HUES6 (cell line): ENCODE results near the gene CSNK1A1.

Source experiments
- H3K27ac ChIP-seq: 2 replicates; pipeline ENCODE4 v1.7.0; 2013; ENCODE audit warnings: low read depth, mild to moderate bottlenecking, low read length, inconsistent platforms
- H3K27me3 ChIP-seq: 2 replicates; pipeline ENCODE4 v1.6.1; 2013; ENCODE audit warnings: low read length; ENCODE audit not compliant: control insufficient read depth, insufficient read depth
- H3K36me3 ChIP-seq: 2 replicates; pipeline ENCODE4 v1.6.1; 2013; ENCODE audit warnings: low read length; ENCODE audit not compliant: control insufficient read depth, insufficient read depth
- H3K4me1 ChIP-seq: 2 replicates; pipeline ENCODE4 v1.6.1; 2013; ENCODE audit warnings: low read length; ENCODE audit not compliant: control insufficient read depth, insufficient read depth
- H3K4me3 ChIP-seq: 2 replicates; pipeline ENCODE4 v1.5.1; 2013; ENCODE audit warnings: low read depth, low read length
- H3K9ac ChIP-seq: one replicate; pipeline ENCODE4 v1.6.1; 2013; ENCODE audit warnings: mild to moderate bottlenecking, low read length
- H3K9me3 ChIP-seq: 2 replicates; pipeline ENCODE4 v1.6.1; 2013; ENCODE audit warnings: low read depth, low read length; ENCODE audit not compliant: control insufficient read depth, insufficient read depth

CSNK1A1 gene

GRCh38 chr5:149488645-149489306, 62.5 kb downstream of the CSNK1A1 start:
- no peaks in the 10 kb centered on the region for H3K9me3 ChIP-seq
- no peaks in the 10 kb centered on the region for H3K27me3 ChIP-seq
- no peak overlapping the region for H3K9ac ChIP-seq
- no peaks in the 10 kb centered on the region for H3K36me3 ChIP-seq
- H3K27ac ChIP-seq: no peak overlapping the region
- peaks cover 22% of the 10 kb centered on the region for H3K4me1 ChIP-seq
- H3K4me3 ChIP-seq: no peak overlapping the region

DNA sequence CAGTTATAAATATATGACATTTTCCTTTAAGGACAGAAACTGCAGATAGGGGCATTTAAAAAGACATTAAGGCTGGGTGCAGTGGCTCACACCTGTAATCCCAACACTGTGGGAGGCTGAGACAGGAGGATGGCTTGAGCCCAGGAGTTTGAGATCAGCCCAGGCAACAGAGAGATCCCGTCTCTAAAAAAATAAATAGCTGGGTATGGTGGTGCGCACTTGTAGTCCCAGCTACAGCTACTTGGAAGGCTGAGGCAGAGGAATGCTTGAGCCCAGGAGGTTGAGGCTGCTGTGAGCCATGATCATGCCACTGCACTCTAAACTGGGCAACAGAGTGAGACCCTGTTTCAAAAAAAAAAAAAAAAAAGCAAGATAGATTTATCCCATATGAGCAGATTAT, 63.6 kb downstream of the CSNK1A1 start:
- Histone ChIP-seq H3K27ac (no peak overlapping the region), H3K27me3 (no peaks in the 10 kb centered on the region), H3K4me1 (peaks cover 22% of the 10 kb centered on the region)

DNA sequence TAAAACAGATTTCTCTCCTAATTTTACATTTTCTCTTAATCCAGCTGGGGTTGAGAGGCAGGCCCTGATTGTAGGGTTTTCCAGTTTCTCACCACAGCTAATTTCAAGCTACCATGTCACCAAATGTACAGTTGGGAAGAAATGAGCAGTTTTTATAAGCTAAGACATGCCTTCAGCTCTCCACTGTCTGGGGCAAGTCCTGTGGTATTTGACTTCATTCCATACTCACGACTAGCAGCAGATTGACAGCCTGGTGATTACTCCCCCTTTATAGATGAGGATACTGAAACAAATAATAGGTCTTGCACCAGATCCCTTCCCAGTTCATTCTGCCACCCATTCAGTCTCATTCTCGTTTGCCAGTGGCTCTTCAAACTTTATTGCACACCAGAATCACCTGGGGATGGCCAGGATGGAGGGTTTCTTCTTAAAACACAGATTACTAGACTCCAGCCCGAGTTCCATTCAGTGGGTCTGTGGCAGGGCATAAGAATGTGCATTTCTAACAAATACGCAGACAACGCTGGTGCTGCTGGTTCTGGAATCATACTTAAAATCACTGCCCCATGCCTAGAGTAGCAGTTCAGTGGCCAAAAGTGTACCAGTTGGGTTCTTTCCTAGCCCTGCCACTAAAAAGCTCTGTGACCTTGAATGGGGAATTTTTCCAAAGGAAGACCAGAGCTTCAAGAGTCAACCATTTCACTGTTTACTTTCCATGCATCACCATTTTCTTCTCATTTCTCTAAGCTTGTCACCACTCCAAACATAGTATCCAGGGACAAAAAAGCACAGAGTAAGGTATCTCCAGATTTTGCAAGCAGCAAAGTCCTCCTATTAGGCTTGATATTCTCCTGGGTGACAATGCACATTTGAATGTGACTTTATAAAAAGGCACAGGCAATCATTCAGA, 64.3 kb downstream of the CSNK1A1 start:
- Histone ChIP-seq H3K27ac (no peak overlapping the region), H3K4me1 (peaks cover 22% of the 10 kb centered on the region), H3K9me3 (no peaks in the 10 kb centered on the region), H3K9ac (no peak overlapping the region), H3K4me3 (no peak overlapping the region), H3K36me3 (no peaks in the 10 kb centered on the region), H3K27me3 (no peaks in the 10 kb centered on the region)

More for the DNA sequence above, 63.6 kb downstream of the CSNK1A1 start:
- H3K9me3 ChIP-seq: no peaks in the 10 kb centered on the region
- H3K4me3 ChIP-seq: no peak overlapping the region
- H3K9ac ChIP-seq: no peak overlapping the region
- H3K36me3 ChIP-seq: no peaks in the 10 kb centered on the region

DNA sequence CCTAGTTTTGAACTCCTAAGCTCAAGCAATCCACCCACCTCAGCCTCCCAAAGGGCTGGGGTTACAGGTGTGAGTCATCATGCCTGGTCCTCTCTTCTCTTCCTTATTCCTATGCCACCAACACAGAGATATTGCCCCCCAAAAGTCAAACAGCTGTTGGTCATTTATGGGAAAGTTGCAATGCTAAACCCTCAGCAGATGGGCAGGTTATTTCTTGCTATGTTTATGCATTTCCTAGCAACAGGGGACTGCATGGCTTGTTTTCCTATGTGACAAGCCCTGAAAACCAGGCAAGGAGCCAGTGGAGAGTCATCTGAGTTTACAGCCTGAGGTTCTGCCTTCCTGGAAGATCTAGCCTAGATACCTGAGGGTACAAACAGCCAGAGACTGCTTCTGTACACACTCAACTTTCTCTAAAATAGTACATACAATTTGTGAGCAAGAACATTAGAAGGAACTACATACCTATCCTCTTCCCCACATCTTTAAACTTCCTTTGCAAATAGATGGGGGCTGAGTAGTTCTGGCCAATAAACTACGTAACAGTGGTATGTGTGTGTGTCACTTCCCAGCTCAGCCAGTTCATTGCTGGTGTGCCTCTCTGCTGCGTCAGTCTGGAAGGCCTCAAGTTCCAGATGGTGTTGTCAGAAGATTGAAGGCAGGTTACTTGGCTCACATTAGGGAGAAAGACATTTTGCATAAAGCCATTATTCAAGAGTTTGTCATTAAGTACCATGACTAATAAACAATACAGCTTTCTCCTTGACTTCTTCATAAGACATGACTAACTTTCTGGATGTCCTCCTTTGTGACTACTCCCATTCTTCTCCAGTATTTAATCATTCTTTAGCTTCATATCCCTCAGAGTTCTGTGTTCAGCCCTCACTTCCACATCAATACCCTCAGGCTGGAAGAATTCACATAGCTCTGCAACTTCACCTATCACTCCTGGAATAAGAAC, 65.3 kb downstream of the CSNK1A1 start:
- Histone ChIP-seq H3K36me3 (no peaks in the 10 kb centered on the region), H3K27me3 (no peaks in the 10 kb centered on the region), H3K9me3 (no peaks in the 10 kb centered on the region), H3K4me3 (no peak overlapping the region), H3K27ac (no peak overlapping the region; the same call in 1 of the 2 replicates), H3K4me1 (peaks cover 20% of the 10 kb centered on the region), H3K9ac (no peak overlapping the region)

DNA sequence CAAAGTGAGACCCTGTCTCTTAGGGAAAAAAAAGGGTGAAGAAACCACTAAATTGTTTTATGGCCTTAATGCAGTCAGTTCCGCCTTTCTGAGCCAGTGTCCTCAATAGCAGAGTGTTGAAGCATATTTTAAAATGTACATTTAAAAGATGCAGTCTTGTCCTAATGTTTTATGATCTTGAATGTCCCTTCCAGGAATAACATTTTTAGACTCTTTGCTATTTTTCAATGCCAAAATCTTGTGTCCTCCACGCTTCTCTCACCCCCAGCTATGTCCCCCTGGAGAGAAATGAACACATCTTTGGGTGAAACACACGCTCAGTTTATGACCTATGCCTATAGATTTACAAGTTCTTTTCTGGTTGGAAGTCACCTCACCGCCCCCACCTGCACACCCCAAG, 69.8 kb downstream of the CSNK1A1 start:
- Histone ChIP-seq H3K4me3 (no peak overlapping the region), H3K27me3 (no peaks in the 10 kb centered on the region), H3K27ac (no peak overlapping the region), H3K4me1 (peaks cover 11% of the 10 kb centered on the region), H3K9ac (no peak overlapping the region), H3K9me3 (no peaks in the 10 kb centered on the region), H3K36me3 (no peaks in the 10 kb centered on the region)

- H3K27me3 ChIP-seq: no peaks in the 10 kb centered on the region
- no peaks in the 10 kb centered on the region for H3K4me1 ChIP-seq
- H3K9ac ChIP-seq: no peak overlapping the region
- no peak overlapping the region for H3K27ac ChIP-seq
- H3K4me3 ChIP-seq: no peak overlapping the region
- H3K36me3 ChIP-seq: no peaks in the 10 kb centered on the region
- no peaks in the 10 kb centered on the region for H3K9me3 ChIP-seq
Measured at GRCh38 chr5:149478761-149479160, 72.5 kb downstream of the CSNK1A1 start.

GRCh38 chr5:149475777-149476176, 75.5 kb downstream of the CSNK1A1 start:
- no peaks in the 10 kb centered on the region for H3K9me3 ChIP-seq
- H3K27me3 ChIP-seq: no peaks in the 10 kb centered on the region
- H3K36me3 ChIP-seq: no peaks in the 10 kb centered on the region
- no peak overlapping the region for H3K4me3 ChIP-seq
- no peak overlapping the region for H3K27ac ChIP-seq
- H3K4me1 ChIP-seq: peaks cover 10% of the 10 kb centered on the region; the same call in 1 of the 2 replicates
- no peak overlapping the region for H3K9ac ChIP-seq

DNA sequence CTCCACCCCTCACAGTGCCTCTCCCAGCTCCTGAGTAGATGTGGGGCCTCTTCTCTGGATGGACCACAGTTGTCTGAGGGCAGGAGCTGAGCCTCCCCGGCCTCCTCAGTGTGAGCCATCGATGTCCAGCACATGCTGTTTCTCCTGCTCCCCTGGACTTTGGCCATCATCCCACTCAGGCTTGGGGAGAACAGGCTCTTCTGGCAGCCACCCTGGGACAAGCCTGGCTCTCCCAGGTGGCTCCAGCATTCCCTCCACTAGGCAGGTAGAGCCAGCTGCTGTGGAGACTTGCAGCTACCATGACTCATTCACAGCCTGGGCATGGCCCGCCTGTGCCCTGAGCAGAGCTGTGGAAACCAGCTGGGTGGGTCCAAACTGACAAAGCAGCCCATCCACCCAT, 77.0 kb downstream of the CSNK1A1 start:
- H3K9me3 ChIP-seq: no peaks in the 10 kb centered on the region
- no peak overlapping the region for H3K9ac ChIP-seq
- no peaks in the 10 kb centered on the region for H3K36me3 ChIP-seq
- no peaks in the 10 kb centered on the region for H3K27me3 ChIP-seq
- H3K27ac ChIP-seq: no peak overlapping the region
- peaks cover 11% of the 10 kb centered on the region; the same call in 1 of the 2 replicates for H3K4me1 ChIP-seq
- no peak overlapping the region for H3K4me3 ChIP-seq

DNA sequence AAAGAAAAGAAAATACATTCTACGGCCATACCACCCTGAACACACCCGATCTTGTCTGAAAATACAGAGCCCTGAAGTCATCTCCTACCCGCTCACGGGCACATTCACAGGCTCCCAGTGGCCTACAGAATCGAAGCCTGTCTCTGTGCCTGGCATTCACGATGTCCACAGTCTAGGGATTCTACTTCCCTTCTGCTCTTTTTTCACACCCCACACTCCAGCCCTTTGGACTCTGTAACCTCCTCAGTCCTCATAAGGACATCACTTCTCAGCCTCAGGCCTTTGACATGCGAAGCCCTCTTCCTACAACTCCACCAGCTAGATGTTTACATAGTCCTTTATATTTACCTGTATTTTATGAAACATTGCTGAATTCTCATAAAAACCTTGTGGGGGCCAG, 77.8 kb downstream of the CSNK1A1 start:
- Histone ChIP-seq H3K4me1 (peaks cover 11% of the 10 kb centered on the region; the same call in 1 of the 2 replicates), H3K9me3 (no peaks in the 10 kb centered on the region), H3K36me3 (no peaks in the 10 kb centered on the region), H3K9ac (no peak overlapping the region), H3K27ac (no peak overlapping the region), H3K27me3 (no peaks in the 10 kb centered on the region), H3K4me3 (no peak overlapping the region)

DNA sequence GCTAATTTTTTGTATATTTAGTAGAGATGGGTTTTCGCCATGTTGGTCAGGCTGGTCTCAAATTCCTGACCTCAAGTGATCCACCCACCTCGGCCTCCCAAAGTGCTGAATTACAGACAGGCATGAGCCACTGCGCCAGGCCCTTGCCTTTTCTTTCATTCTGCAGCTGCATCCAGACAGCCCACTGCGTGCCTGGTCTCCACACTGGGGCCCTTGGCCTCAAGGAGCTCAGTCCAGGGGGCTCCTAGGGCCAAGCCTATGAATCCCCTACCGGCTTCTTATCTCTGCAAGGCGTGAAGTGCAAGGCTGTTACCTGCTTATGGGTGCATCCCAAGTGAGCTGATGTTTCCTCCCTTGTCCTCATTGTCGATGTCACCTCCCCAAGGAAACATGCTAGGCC, 78.8 kb downstream of the CSNK1A1 start:
- Histone ChIP-seq H3K36me3 (no peaks in the 10 kb centered on the region), H3K9ac (no peak overlapping the region), H3K4me3 (no peak overlapping the region), H3K4me1 (peaks cover 11% of the 10 kb centered on the region; the same call in 1 of the 2 replicates), H3K27ac (no peak overlapping the region), H3K27me3 (no peaks in the 10 kb centered on the region), H3K9me3 (no peaks in the 10 kb centered on the region)
